Kidney (tissue), 14 donors: ENCODE results near the gene POLR3K. TPM values are rescaled to one million over a fixed set of nuclear protein-coding genes. Genes with fewer than 3 reads are reported as not detected.

ENCODE experiments used
- DNase-seq, 5 donors: peaks; one replicate each; pipeline ENCODE4 v3.0.0-alpha.2; 2013 to 2020
- FAIRE-seq: peaks from 2 replicates; lab custom pipeline; 2012; peaks lifted over from hg19 to GRCh38; lab: Jason Lieb, UNC
- H3K27ac ChIP-seq, 2 donors: one replicate each; pipeline ENCODE4 v1.7.0; 2013; ENCODE audit warnings: low read depth in 2 of 2, low read length in 2 of 2, inconsistent platforms in 1 of 2
- H3K27me3 ChIP-seq: one replicate; pipeline ENCODE4 v1.7.1; 2013; ENCODE audit warnings: low read length, inconsistent platforms; ENCODE audit not compliant: control insufficient read depth, insufficient read depth
- H3K36me3 ChIP-seq, 3 donors: one replicate each; pipeline versions ENCODE4 v1.7.0 to v1.7.1; 2013; ENCODE audit warnings: low read length in 3 of 3, control low read depth in 1 of 3, inconsistent platforms in 1 of 3; ENCODE audit not compliant: insufficient read depth in 3 of 3, control insufficient read depth in 2 of 3
- H3K4me1 ChIP-seq, 3 donors: one replicate each; pipeline versions ENCODE4 v1.7.0 to v1.7.1; 2013; ENCODE audit warnings: low read length in 3 of 3, inconsistent platforms in 1 of 3, low read depth in 1 of 3; ENCODE audit not compliant: control insufficient read depth in 2 of 3, insufficient read depth in 2 of 3
- H3K4me3 ChIP-seq, 3 donors: one replicate each; pipeline versions ENCODE4 v1.7.0 to v1.8.1; 2013; ENCODE audit warnings: low read length in 3 of 3, control low read depth in 1 of 3, inconsistent platforms in 1 of 3
- H3K9ac ChIP-seq, 3 donors: one replicate each; pipeline versions ENCODE4 v1.7.0 to v1.7.1; 2013; ENCODE audit warnings: low read length in 3 of 3, control low read depth in 1 of 3, inconsistent platforms in 1 of 3
- H3K9me3 ChIP-seq, 3 donors: one replicate each; pipeline versions ENCODE4 v1.7.0 to v1.7.1; 2013; ENCODE audit warnings: low read length in 3 of 3, control low read depth in 1 of 3, inconsistent platforms in 1 of 3; ENCODE audit not compliant: control insufficient read depth in 2 of 3, insufficient read depth in 1 of 3
- intact Hi-C: fragments of 100-400 bp; cut with DNase I; formaldehyde crosslinking; loops from one replicate; pipeline ENCODE4 v1.11.1; 2022
- polyA plus RNA-seq: library from polyadenylated mRNA; stranded (reverse); fragments of 350-450 nt; fragmentation: Illumina TruSeq; extraction: RNeasy Lipid Tissue Mini Kit (QIAGEN cat#74804); gene quantifications from one replicate; pipeline ENCODE4 v1.2.3, GENCODE V29; 2014; ENCODE audit warnings: low read depth, low replicate concordance; ENCODE audit not compliant: insufficient read depth
- total RNA-seq: library from RNA; stranded (reverse); fragmentation: NEBNext Ultra II Directional; extraction: Animal tissue kit (Norgen Biotek cat#: 25700); gene quantifications from one replicate; pipeline ENCODE4 v1.2.1, GENCODE V29; 2021
- TF ChIP-seq, protein P1 (sequence below): IDR thresholded peaks from 3 replicates; pipeline ENCODE4 v1.5.1; 2012; ENCODE audit warnings: mild to moderate bottlenecking, moderate library complexity, borderline replicate concordance; ENCODE audit not compliant: insufficient read depth; ENCODE audit errors: extremely low read depth
- donor health status: control.
- donor health status: control.
- donor health status: control.
- donor health status: control.
- donor health status: control.
- donor health status: DM: yes; HTN: yes; CAD: no.
- donor health status: Normal renal cell carcinoma (clear cell type).

POLR3K gene
- total and polyA plus RNA-seq, 2 donors from 2014 or later, result 8.8 to 18.5 TPM

DNA sequence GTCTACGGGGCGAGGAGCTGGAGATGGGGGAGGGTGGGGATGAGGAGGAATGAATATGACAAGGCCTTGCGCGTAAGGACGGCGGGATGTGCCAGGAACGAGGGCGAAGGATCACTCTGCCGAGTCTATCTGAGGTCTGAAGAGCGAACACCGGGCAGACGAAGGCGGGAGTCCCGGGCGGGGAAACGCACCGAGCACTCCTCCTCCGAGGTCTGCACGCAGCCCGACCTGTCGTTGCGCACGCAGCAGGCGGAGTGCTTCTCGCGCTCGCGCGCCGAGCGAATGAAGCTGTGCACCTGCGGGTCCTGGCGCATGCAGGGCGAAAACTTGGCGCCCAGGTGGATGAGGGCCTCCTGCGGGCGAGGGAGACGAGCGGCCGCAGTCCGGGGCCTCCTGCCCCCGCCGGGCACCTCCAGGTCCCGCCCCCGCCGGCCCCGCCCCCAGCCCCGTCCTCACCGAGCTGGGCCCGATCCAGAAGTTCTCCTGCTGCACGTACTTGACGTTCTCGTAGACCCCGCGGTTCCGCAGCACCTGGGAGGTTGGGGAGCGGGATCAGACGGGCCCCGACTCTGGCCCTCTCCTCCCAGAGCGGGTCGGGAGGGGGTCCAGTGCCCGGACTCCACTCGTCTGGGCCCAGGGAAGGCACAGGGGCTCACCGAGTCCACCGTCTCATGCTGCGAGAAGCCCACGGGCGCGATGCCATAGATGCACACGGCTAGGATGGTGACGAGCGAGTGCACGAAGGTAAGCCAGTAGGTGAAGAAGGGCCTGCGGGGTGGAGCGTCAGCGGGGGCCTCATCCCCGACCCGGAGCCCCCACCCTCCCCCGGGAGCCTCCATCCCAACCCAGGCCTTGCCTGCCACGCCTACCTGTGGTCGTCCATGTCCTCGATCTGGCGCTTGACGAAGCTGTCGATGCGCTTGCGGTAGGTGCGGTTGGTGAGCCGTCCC lies 7.8 kb upstream of the POLR3K start:
- intact Hi-C loops, result no loop called here
- H3K27ac ChIP-seq, result no peak overlapping the region
- no peak overlapping the region for H3K4me3 ChIP-seq
- TF ChIP-seq, protein P1, sequence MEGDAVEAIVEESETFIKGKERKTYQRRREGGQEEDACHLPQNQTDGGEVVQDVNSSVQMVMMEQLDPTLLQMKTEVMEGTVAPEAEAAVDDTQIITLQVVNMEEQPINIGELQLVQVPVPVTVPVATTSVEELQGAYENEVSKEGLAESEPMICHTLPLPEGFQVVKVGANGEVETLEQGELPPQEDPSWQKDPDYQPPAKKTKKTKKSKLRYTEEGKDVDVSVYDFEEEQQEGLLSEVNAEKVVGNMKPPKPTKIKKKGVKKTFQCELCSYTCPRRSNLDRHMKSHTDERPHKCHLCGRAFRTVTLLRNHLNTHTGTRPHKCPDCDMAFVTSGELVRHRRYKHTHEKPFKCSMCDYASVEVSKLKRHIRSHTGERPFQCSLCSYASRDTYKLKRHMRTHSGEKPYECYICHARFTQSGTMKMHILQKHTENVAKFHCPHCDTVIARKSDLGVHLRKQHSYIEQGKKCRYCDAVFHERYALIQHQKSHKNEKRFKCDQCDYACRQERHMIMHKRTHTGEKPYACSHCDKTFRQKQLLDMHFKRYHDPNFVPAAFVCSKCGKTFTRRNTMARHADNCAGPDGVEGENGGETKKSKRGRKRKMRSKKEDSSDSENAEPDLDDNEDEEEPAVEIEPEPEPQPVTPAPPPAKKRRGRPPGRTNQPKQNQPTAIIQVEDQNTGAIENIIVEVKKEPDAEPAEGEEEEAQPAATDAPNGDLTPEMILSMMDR, result no peak
- H3K9me3 ChIP-seq, result no peaks in the 10 kb centered on the region
- FAIRE-seq (no peak), DNase-seq (peak in 1 of 5 donors; percentile 49)
- peaks cover 0 to 12% (median 5%) of the 10 kb centered on the region in 3 donors for H3K36me3 ChIP-seq
- H3K4me1 ChIP-seq, result peaks cover 0 to 2% (median 0%) of the 10 kb centered on the region in 3 donors
- H3K27me3 ChIP-seq, result no peaks in the 10 kb centered on the region
- H3K9ac ChIP-seq, result no peak overlapping the region

- Histone ChIP-seq H3K9me3 (no peaks in the 10 kb centered on the region), H3K27me3 (no peaks in the 10 kb centered on the region), H3K27ac (no peak overlapping the region), H3K4me3 (no peak overlapping the region), H3K4me1 (no peaks in the 10 kb centered on the region), H3K36me3 (peaks cover 0 to 15% (median 13%) of the 10 kb centered on the region in 3 donors), H3K9ac (no peak overlapping the region)
- FAIRE-seq (no peak), DNase-seq (peak in 1 of 5 donors; percentile 49)
- intact Hi-C loops, result no loop called here
- TF ChIP-seq, protein P1, result no peak
These were observed 6.8 kb upstream of the POLR3K start for GRCh38 chr16:60166-60565.

GRCh38 chr16:59440-60059 lies 6.1 kb upstream of the POLR3K start:
- no peak overlapping the region for H3K9ac ChIP-seq
- H3K27ac ChIP-seq, result no peak overlapping the region
- peak in 1 of 5 donors; percentile 34 for DNase-seq
- H3K4me1 ChIP-seq, result no peaks in the 10 kb centered on the region
- no peak overlapping the region for H3K4me3 ChIP-seq
- no peaks in the 10 kb centered on the region for H3K27me3 ChIP-seq
- TF ChIP-seq, protein P1, result no peak
- no peak for FAIRE-seq
- intact Hi-C loops, result no loop called here
- peaks cover 0 to 15% (median 13%) of the 10 kb centered on the region in 3 donors for H3K36me3 ChIP-seq
- no peaks in the 10 kb centered on the region for H3K9me3 ChIP-seq
